ENCODE data around the gene SLC47A2.

GRCh38 chr17:19671433-19671832, 45.0 kb downstream of the SLC47A2 start:
- TF ChIP-seq CTCF (IDR thresholded peaks at IDR 0.05) (no peak), POLR2AphosphoS5 (IDR thresholded peaks at IDR 0.05; ENCODE audit: low read depth, low read length) (no peak), REST (IDR thresholded peaks at IDR 0.05; ENCODE audit: insufficient read depth in 1 of 2, low read depth in 2 of 2, low read length in 1 of 2) (no peak)
